ENCODE measurements around the gene FBXO42.

- no peak for TF ChIP-seq POLR2AphosphoS5 (IDR thresholded peaks at IDR 0.05; ENCODE audit: borderline replicate concordance, low read depth, low read length)
- TF ChIP-seq EZH2 (IDR thresholded peaks at IDR 0.05): no peak
- no peak for TF ChIP-seq FOXP2 (optimal IDR thresholded peaks at IDR 0.05; ENCODE audit: control extremely low read depth, extremely low read length, insufficient read depth)
Measured at GRCh38 chr1:16315437-16315836, 36.8 kb downstream of the FBXO42 start.
